Uterus (tissue), 2 donors: ENCODE data around the gene ANKH.

ENCODE experiments used
- CTCF ChIP-seq, 4 experiments: fragments of 200-600 bp in 2 of 4; fragments of 450-650 bp in 2 of 4; sonication (generic) in 2 of 4; IDR thresholded peaks; one replicate each; pipeline ENCODE4 v1.5.1; 2016 to 2019; ENCODE audit warnings: antibody characterized with exemption in 4 of 4, mild to moderate bottlenecking in 2 of 4, moderate library complexity in 1 of 4
- POLR2A ChIP-seq, 2 donors: fragments of 450-650 bp; IDR thresholded peaks; one replicate each; pipeline ENCODE4 v1.6.1; 2016; ENCODE audit warnings: antibody characterized with exemption in 2 of 2, mild to moderate bottlenecking in 1 of 2, moderate library complexity in 1 of 2

DNA sequence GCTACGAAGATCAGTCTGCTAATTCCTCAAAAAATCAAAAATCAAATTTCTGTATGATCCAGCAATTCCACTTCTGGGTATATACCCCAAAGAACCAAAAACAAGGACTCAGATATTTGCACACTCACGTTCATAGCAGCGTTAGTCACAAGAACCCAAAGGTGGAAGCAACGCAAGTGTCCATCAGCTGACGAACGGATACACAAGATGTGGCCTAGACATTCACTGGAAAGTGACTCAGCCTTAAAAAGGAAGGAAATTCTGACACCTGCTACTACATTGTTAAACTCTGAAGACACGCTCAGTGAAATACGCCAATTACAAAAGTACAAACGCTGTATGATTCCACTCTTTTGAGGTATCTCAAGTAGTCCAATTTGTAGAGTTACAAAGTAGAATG lies 113.7 kb downstream of the ANKH start:
- TF ChIP-seq CTCF (IDR thresholded peaks at IDR 0.05) (no peak), POLR2A (IDR thresholded peaks at IDR 0.05) (no peak)
